Fibroblast of peridontal ligament (primary cell): Measurements from ENCODE around the gene TMEM80.
"Not testable (repeated sequence)": the region's sequence is repeated elsewhere in the genome, so short reads cannot be mapped to it uniquely, and the experiment has no call there.

Experiments
- DNase-seq: peaks from one replicate; pipeline ENCODE4 v3.0.0-alpha.2; 2010; ENCODE audit errors: extremely low read depth

The TMEM80 gene

GRCh38 chr11:695538-696248 is at the start of gene TMEM80:
Gene TMEM80, plus strand, starts transcription at chr11:695816. Its CDS starts 12 bp downstream, at chr11:695828.
- peak; percentile 96 for DNase-seq

GRCh38 chr11:646214-646613 is 49.4 kb upstream of the TMEM80 start:
- DNase-seq: no peak

- DNase-seq: not testable (repeated sequence)
Observed at GRCh38 chr11:647672-648158, 47.9 kb upstream of the TMEM80 start.

- peak; percentile 18 for DNase-seq
Observed at GRCh38 chr11:650482-650881, 45.1 kb upstream of the TMEM80 start.

- DNase-seq: not testable (repeated sequence)
Observed at GRCh38 chr11:653136-653535, 42.5 kb upstream of the TMEM80 start.

- DNase-seq: no peak
Observed at GRCh38 chr11:653837-654236, 41.8 kb upstream of the TMEM80 start.

GRCh38 chr11:654444-654843 is 41.2 kb upstream of the TMEM80 start:
- DNase-seq: not testable (repeated sequence)

- DNase-seq: no peak
Observed at GRCh38 chr11:655036-655726, 40.4 kb upstream of the TMEM80 start.

GRCh38 chr11:656426-656825 is 39.2 kb upstream of the TMEM80 start:
- DNase-seq: no peak

GRCh38 chr11:656866-657265 is 38.8 kb upstream of the TMEM80 start:
- DNase-seq: no peak

- DNase-seq: no peak
Observed at GRCh38 chr11:657691-658126, 37.9 kb upstream of the TMEM80 start.

GRCh38 chr11:659532-660085 is 36.0 kb upstream of the TMEM80 start:
- no peak for DNase-seq

GRCh38 chr11:660281-660680 is 35.3 kb upstream of the TMEM80 start:
- no peak for DNase-seq

- no peak for DNase-seq
Observed at GRCh38 chr11:660681-661444, 34.8 kb upstream of the TMEM80 start.

- DNase-seq: peak; percentile 57
Observed at GRCh38 chr11:662689-663274, 32.8 kb upstream of the TMEM80 start.

GRCh38 chr11:665062-665703 is 30.4 kb upstream of the TMEM80 start:
- no peak for DNase-seq

GRCh38 chr11:665704-666281 is 29.8 kb upstream of the TMEM80 start:
- DNase-seq: peak; percentile 23

GRCh38 chr11:673866-674265 is 21.8 kb upstream of the TMEM80 start:
- DNase-seq: no peak

GRCh38 chr11:674406-674805 is 21.2 kb upstream of the TMEM80 start:
- DNase-seq: no peak

- DNase-seq: no peak
Observed at GRCh38 chr11:678297-678696, 17.3 kb upstream of the TMEM80 start.
